Esophagus muscularis mucosa (tissue), 3 donors: ENCODE data around the gene SUMO1.

Experiments used
- CTCF ChIP-seq, 3 experiments: fragments of 200-600 bp in 2 of 3; fragments of 450-650 bp in 1 of 3; sonication (generic) in 2 of 3; IDR thresholded peaks; one replicate each; pipeline ENCODE4 v1.5.1; 2017 to 2019; ENCODE audit warnings: antibody characterized with exemption in 3 of 3, mild to moderate bottlenecking in 2 of 3, moderate library complexity in 1 of 3
- POLR2A ChIP-seq: fragments of 450-650 bp; IDR thresholded peaks from one replicate; pipeline ENCODE4 v1.6.1; 2017; ENCODE audit warnings: antibody characterized with exemption, moderate library complexity, mild to moderate bottlenecking, low read depth
- POLR2AphosphoS5 ChIP-seq, 2 donors: sonication (generic); formaldehyde crosslinking; IDR thresholded peaks; one replicate each; pipeline ENCODE4 v1.6.1; 2017; ENCODE audit warnings: antibody characterized with exemption in 2 of 2

- no peak for TF ChIP-seq CTCF (IDR thresholded peaks at IDR 0.05)
- TF ChIP-seq POLR2A, result no peak
- no peak for TF ChIP-seq POLR2AphosphoS5 (IDR thresholded peaks at IDR 0.05)
Observed at GRCh38 chr2:202267495-202267894, 29.1 kb upstream of the SUMO1 start.
